Kidney (tissue), 14 donors: ENCODE data around the gene S100A9. TPM values are rescaled to one million over a fixed set of nuclear protein-coding genes. Genes with fewer than 3 reads are reported as not detected.

Experiments used
- DNase-seq, 5 donors: peaks; one replicate each; pipeline ENCODE4 v3.0.0-alpha.2; 2013 to 2020
- FAIRE-seq: peaks from 2 replicates; lab custom pipeline; 2012; peaks lifted over from hg19 to GRCh38; lab: Jason Lieb, UNC
- H3K27ac ChIP-seq, 2 donors: one replicate each; pipeline ENCODE4 v1.7.0; 2013; ENCODE audit warnings: low read depth in 2 of 2, low read length in 2 of 2, inconsistent platforms in 1 of 2
- H3K27me3 ChIP-seq: one replicate; pipeline ENCODE4 v1.7.1; 2013; ENCODE audit warnings: low read length, inconsistent platforms; ENCODE audit not compliant: control insufficient read depth, insufficient read depth
- H3K36me3 ChIP-seq, 3 donors: one replicate each; pipeline versions ENCODE4 v1.7.0 to v1.7.1; 2013; ENCODE audit warnings: low read length in 3 of 3, control low read depth in 1 of 3, inconsistent platforms in 1 of 3; ENCODE audit not compliant: insufficient read depth in 3 of 3, control insufficient read depth in 2 of 3
- H3K4me1 ChIP-seq, 3 donors: one replicate each; pipeline versions ENCODE4 v1.7.0 to v1.7.1; 2013; ENCODE audit warnings: low read length in 3 of 3, inconsistent platforms in 1 of 3, low read depth in 1 of 3; ENCODE audit not compliant: control insufficient read depth in 2 of 3, insufficient read depth in 2 of 3
- H3K4me3 ChIP-seq, 3 donors: one replicate each; pipeline versions ENCODE4 v1.7.0 to v1.8.1; 2013; ENCODE audit warnings: low read length in 3 of 3, control low read depth in 1 of 3, inconsistent platforms in 1 of 3
- H3K9ac ChIP-seq, 3 donors: one replicate each; pipeline versions ENCODE4 v1.7.0 to v1.7.1; 2013; ENCODE audit warnings: low read length in 3 of 3, control low read depth in 1 of 3, inconsistent platforms in 1 of 3
- H3K9me3 ChIP-seq, 3 donors: one replicate each; pipeline versions ENCODE4 v1.7.0 to v1.7.1; 2013; ENCODE audit warnings: low read length in 3 of 3, control low read depth in 1 of 3, inconsistent platforms in 1 of 3; ENCODE audit not compliant: control insufficient read depth in 2 of 3, insufficient read depth in 1 of 3
- intact Hi-C: fragments of 100-400 bp; cut with DNase I; formaldehyde crosslinking; loops from one replicate; pipeline ENCODE4 v1.11.1; 2022
- polyA plus RNA-seq: library from polyadenylated mRNA; stranded (reverse); fragments of 350-450 nt; fragmentation: Illumina TruSeq; extraction: RNeasy Lipid Tissue Mini Kit (QIAGEN cat#74804); gene quantifications from one replicate; pipeline ENCODE4 v1.2.3, GENCODE V29; 2014; ENCODE audit warnings: low read depth, low replicate concordance; ENCODE audit not compliant: insufficient read depth
- total RNA-seq: library from RNA; stranded (reverse); fragmentation: NEBNext Ultra II Directional; extraction: Animal tissue kit (Norgen Biotek cat#: 25700); gene quantifications from one replicate; pipeline ENCODE4 v1.2.1, GENCODE V29; 2021
- TF ChIP-seq, protein P1 (sequence below): IDR thresholded peaks from 3 replicates; pipeline ENCODE4 v1.5.1; 2012; ENCODE audit warnings: mild to moderate bottlenecking, moderate library complexity, borderline replicate concordance; ENCODE audit not compliant: insufficient read depth; ENCODE audit errors: extremely low read depth
- donor health status: control.
- donor health status: control.
- donor health status: control.
- donor health status: control.
- donor health status: control.
- donor health status: DM: yes; HTN: yes; CAD: no.
- donor health status: Normal renal cell carcinoma (clear cell type).

The S100A9 gene
- total and polyA plus RNA-seq, 2 donors from 2014 or later = 41.9 to 271 TPM

DNA sequence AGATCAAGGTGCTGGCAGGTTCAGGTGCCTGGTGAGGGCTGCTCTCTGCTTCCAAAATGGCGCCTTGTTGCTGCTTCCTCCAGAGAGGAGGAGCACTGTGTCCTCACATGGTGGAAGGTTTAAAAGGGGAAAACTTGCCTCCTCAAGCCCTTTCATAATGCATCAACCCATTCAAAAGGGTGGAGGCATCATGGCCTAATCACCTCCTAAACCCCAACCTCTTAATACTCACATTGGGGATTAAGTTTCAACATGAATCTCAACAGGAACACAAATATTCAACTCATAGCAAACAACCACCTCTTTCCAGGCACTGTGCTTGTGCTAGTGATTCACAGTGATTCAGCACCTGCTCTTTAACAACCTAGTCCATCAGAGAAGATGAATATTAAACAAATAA, 13.6 kb downstream of the S100A9 start:
- FAIRE-seq = no peak
- intact Hi-C loops = no loop called here
- H3K9ac ChIP-seq = no peak overlapping the region
- DNase-seq = no peak
- peaks cover 0 to 2% (median 0%) of the 10 kb centered on the region in 3 donors for H3K4me1 ChIP-seq
- no peak overlapping the region for H3K27ac ChIP-seq
- H3K27me3 ChIP-seq = no peaks in the 10 kb centered on the region
- TF ChIP-seq, protein P1, sequence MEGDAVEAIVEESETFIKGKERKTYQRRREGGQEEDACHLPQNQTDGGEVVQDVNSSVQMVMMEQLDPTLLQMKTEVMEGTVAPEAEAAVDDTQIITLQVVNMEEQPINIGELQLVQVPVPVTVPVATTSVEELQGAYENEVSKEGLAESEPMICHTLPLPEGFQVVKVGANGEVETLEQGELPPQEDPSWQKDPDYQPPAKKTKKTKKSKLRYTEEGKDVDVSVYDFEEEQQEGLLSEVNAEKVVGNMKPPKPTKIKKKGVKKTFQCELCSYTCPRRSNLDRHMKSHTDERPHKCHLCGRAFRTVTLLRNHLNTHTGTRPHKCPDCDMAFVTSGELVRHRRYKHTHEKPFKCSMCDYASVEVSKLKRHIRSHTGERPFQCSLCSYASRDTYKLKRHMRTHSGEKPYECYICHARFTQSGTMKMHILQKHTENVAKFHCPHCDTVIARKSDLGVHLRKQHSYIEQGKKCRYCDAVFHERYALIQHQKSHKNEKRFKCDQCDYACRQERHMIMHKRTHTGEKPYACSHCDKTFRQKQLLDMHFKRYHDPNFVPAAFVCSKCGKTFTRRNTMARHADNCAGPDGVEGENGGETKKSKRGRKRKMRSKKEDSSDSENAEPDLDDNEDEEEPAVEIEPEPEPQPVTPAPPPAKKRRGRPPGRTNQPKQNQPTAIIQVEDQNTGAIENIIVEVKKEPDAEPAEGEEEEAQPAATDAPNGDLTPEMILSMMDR = no peak
- no peak overlapping the region for H3K4me3 ChIP-seq
- no peaks in the 10 kb centered on the region for H3K36me3 ChIP-seq
- no peaks in the 10 kb centered on the region for H3K9me3 ChIP-seq

DNA sequence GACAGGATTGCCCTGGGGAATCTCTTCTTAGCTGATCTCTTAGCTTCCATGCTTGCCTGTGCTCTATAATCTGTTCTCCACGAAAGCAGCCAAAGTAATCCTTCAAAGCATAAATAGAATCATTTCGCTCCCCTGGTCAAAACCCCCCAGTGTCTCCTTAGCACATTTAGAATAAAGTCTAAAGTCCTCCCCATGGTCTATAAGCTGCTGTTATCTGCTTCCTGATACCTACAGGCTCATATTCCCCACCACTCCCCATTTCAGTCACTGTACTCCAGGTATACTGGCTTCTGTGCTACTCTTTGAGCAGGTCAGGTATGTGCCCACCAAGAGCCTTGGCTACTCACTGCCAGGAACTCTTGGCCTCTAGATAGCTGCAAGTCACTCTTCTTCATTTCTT, 14.9 kb downstream of the S100A9 start:
- DNase-seq = no peak
- intact Hi-C loops = no loop called here
- Histone ChIP-seq H3K27me3 (no peaks in the 10 kb centered on the region), H3K4me1 (peaks cover 0 to 2% (median 0%) of the 10 kb centered on the region in 3 donors), H3K4me3 (no peak overlapping the region), H3K9ac (no peak overlapping the region), H3K36me3 (no peaks in the 10 kb centered on the region), H3K27ac (no peak overlapping the region), H3K9me3 (no peaks in the 10 kb centered on the region)
- TF ChIP-seq, protein P1 = no peak
- no peak for FAIRE-seq

DNA sequence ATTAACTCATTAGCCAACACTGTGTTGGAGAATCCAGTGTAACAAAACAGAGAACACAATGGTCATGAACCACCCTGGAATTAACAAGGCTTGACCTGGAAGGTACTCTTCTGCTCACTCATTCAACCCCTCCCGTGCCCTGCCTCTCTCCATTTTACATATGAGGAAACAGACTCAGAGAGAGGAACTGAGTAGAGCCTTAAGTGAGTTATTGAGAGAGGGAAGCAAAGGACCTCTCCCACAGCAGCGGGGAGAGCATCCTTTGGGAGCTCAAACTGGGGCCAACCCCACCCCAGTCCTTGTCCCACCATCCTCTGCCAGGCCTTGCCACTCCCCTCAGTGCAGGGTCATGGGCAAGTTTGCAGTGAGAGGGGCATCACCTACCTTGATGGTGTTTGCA, 16.4 kb downstream of the S100A9 start:
- H3K27ac ChIP-seq = no peak overlapping the region
- no peaks in the 10 kb centered on the region for H3K9me3 ChIP-seq
- no peak overlapping the region for H3K4me3 ChIP-seq
- DNase-seq = no peak
- FAIRE-seq = no peak
- H3K27me3 ChIP-seq = no peaks in the 10 kb centered on the region
- no peaks in the 10 kb centered on the region for H3K36me3 ChIP-seq
- no peak overlapping the region for H3K9ac ChIP-seq
- TF ChIP-seq, protein P1 = no peak
- intact Hi-C loops = no loop called here
- peaks cover 0 to 2% (median 0%) of the 10 kb centered on the region in 3 donors for H3K4me1 ChIP-seq

DNA sequence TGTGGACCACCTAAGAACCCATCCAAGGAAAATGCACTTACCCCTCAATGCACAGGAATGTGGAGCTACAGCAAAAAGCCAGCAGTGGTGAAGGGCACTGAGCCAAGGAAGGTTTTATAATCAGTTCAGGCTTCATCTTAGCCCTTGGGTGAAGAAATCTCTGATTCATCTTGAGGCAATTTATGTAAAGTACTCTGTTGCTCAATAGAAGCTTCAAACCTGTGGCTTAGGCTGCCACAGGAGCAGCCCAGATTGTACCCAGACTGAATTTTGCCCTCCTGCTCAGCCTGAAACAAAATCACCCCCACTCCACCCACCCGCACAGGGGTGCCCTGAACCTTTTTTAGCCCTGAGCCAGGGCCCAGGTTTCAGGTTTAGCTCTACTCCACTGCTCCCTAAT, 17.9 kb downstream of the S100A9 start, which contains the start of gene S100A12:
Gene S100A12, minus strand, starts transcription at position 111 of the 400 bp plus-strand sequence. CDS start 1,029 bp downstream, outside the sequence.
- FAIRE-seq (no peak), DNase-seq (peak in 1 of 5 donors; percentile 9)
- intact Hi-C loops = no loop called here
- no peak within 1 kb of the TSS for H3K4me3 ChIP-seq
- H3K9ac ChIP-seq = no peak within 1 kb of the TSS
- no peaks in the 10 kb centered on the region for H3K4me1 ChIP-seq
- no peaks in the 10 kb centered on the region for H3K27me3 ChIP-seq
- H3K27ac ChIP-seq = no peak within 1 kb of the TSS
- TF ChIP-seq, protein P1 = no peak
- no peaks in the 10 kb centered on the region for H3K9me3 ChIP-seq
- H3K36me3 ChIP-seq = no peaks in the 10 kb centered on the region
